Measurements from ENCODE around the gene GABBR2. TPM values are rescaled to one million over a fixed set of nuclear protein-coding genes. Genes with fewer than 3 reads are reported as not detected.

The GABBR2 gene
- total RNA-seq, 1 experiment from 2014 or later = not detected

DNA sequence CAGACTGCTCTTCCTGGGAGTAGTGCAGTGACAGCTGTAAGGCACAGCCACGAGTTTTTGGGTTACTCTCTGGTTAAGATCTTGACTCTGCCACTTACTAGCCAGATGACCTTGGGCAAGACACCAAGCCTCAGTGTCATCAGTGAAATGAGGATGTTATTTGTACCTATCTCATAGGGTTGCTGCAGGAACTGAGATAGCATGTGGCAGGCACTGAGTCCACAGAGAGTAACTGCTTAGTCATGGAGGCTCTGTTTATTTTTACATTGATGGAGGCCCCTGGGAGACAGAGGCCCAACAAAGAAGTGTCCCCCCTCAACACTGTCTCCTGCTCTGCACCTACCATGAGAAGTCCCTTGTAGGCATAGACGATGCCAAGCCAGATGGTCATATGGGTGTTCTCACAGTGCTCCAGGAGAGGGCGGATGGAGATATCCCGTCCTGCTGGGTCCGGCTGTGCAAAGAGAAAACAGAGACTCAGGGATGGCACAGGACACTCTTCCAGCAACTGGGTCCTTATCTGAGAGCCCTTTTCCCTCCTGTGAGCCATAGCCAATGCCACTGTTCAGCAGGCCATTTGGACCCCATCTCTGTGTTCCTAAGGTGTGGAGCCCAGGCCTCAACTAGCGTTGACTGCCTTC is 397.9 kb downstream of the GABBR2 start:
- intact Hi-C loops (cut with micrococcal nuclease; ENCODE audit: unreplicated experiment) = no loop called here
- no TSS peak for BruUV-seq (replicated peaks)
- H3K4me3 ChIP-seq (ENCODE audit: low read depth, low read length, poor library complexity, severe bottlenecking) = no peak overlapping the region
- no peaks in the 10 kb centered on the region for H3K36me3 ChIP-seq (ENCODE audit: insufficient read depth, low read length, poor library complexity, severe bottlenecking)
- CTCF ChIA-PET = no interaction called here
- H3K27me3 ChIP-seq (replicated peaks; ENCODE audit: insufficient read depth, low read depth, low read length, poor library complexity) = no peaks in the 10 kb centered on the region
- TF ChIP-seq, protein P1, sequence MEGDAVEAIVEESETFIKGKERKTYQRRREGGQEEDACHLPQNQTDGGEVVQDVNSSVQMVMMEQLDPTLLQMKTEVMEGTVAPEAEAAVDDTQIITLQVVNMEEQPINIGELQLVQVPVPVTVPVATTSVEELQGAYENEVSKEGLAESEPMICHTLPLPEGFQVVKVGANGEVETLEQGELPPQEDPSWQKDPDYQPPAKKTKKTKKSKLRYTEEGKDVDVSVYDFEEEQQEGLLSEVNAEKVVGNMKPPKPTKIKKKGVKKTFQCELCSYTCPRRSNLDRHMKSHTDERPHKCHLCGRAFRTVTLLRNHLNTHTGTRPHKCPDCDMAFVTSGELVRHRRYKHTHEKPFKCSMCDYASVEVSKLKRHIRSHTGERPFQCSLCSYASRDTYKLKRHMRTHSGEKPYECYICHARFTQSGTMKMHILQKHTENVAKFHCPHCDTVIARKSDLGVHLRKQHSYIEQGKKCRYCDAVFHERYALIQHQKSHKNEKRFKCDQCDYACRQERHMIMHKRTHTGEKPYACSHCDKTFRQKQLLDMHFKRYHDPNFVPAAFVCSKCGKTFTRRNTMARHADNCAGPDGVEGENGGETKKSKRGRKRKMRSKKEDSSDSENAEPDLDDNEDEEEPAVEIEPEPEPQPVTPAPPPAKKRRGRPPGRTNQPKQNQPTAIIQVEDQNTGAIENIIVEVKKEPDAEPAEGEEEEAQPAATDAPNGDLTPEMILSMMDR (conservative IDR thresholded peaks at IDR 0.05; ENCODE audit: low read depth, low read length) = no peak
- no peak for TF ChIP-seq EZH2 (IDR thresholded peaks at IDR 0.05; ENCODE audit: borderline replicate concordance, low read depth, low read length, poor library complexity, severe bottlenecking)
- no peak for DNase-seq (ENCODE audit: low spot score)
- no peaks in the 10 kb centered on the region for H3K9me3 ChIP-seq (ENCODE audit: low read depth, low read length, poor library complexity, severe bottlenecking)
- POLR2A ChIA-PET (ENCODE audit: low non-redundant PET) = no interaction called here
- no peak overlapping the region for H3K27ac ChIP-seq (ENCODE audit: low read depth, low read length, poor library complexity, severe bottlenecking)
- H3K4me1 ChIP-seq (ENCODE audit: insufficient read depth, low read length, poor library complexity, severe bottlenecking) = no peaks in the 10 kb centered on the region

DNA sequence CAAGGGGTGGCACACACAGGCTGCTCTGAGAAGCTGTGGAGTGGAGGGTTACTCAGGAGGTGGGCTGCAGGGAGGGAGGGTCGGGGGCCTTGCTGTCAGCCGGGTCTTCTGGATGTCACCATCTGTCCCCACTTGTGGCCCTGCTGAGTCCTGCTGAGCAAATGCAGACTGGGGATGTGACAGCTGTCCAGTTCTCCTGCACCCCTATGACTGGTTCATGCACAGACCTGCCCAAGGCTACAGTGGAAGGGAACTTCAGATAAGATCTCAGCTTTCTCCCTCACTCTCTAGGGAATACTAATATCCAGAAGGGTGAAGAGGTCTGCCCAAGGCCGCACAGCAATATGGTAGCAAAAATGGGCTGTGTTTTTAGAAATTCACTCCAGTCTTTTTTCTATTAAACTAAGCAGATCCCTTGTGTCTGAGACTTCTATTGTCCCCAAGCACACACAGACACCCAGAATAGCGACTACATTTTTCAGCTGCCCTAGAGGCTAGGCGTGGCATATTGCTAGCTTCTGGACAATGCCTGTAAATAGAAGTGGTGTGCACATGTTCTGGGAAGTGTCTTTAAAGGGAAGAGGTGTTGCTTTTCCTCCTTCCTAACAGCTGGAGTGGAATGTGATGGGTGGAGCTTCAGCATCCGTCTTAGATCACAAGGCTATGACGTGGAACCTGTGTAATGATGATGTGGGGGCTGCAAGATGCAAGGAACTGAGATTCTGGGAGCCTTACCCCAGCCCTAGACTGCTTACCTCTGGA is 402.2 kb downstream of the GABBR2 start:
- CTCF ChIA-PET = no interaction called here

DNA sequence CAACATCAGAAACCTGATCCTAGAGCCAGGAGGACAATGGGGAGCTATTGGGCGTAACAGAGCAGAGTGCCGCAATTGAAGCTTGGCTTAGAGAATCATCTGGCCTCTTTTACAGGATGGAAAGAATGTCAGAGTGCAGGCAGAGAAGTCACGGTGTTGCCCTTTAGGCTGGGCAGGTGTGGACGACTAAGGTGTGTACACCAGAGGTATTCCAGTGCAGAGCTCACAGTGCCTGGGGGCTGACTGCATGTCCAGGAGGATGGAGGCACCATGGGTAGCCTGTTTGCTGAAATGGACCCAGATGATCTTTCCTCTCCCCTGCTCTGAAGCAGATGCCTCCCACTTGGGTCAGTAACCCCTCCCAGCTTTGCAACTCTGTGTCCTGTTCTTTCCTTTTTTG is 404.4 kb downstream of the GABBR2 start:
- no peaks in the 10 kb centered on the region for H3K36me3 ChIP-seq (ENCODE audit: insufficient read depth, low read length, poor library complexity, severe bottlenecking)
- H3K4me3 ChIP-seq (ENCODE audit: low read depth, low read length, poor library complexity, severe bottlenecking) = no peak overlapping the region
- BruUV-seq (replicated peaks) = no TSS peak
- no peaks in the 10 kb centered on the region for H3K27me3 ChIP-seq (replicated peaks; ENCODE audit: insufficient read depth, low read depth, low read length, poor library complexity)
- intact Hi-C loops (cut with micrococcal nuclease; ENCODE audit: unreplicated experiment) = no loop called here
- no peaks in the 10 kb centered on the region for H3K9me3 ChIP-seq (ENCODE audit: low read depth, low read length, poor library complexity, severe bottlenecking)
- no peak overlapping the region for H3K27ac ChIP-seq (ENCODE audit: low read depth, low read length, poor library complexity, severe bottlenecking)
- POLR2A ChIA-PET (ENCODE audit: low non-redundant PET) = no interaction called here
- TF ChIP-seq, protein P1 (conservative IDR thresholded peaks at IDR 0.05; ENCODE audit: low read depth, low read length) = no peak
- TF ChIP-seq EZH2 (IDR thresholded peaks at IDR 0.05; ENCODE audit: borderline replicate concordance, low read depth, low read length, poor library complexity, severe bottlenecking) = no peak
- CTCF ChIA-PET = no interaction called here
- DNase-seq (ENCODE audit: low spot score) = no peak
- no peaks in the 10 kb centered on the region for H3K4me1 ChIP-seq (ENCODE audit: insufficient read depth, low read length, poor library complexity, severe bottlenecking)

More for the DNA sequence above, 402.2 kb downstream of the GABBR2 start:
- Histone ChIP-seq H3K9me3 (ENCODE audit: low read depth, low read length, poor library complexity, severe bottlenecking) (no peaks in the 10 kb centered on the region), H3K27ac (ENCODE audit: low read depth, low read length, poor library complexity, severe bottlenecking) (no peak overlapping the region), H3K4me3 (ENCODE audit: low read depth, low read length, poor library complexity, severe bottlenecking) (no peak overlapping the region), H3K4me1 (ENCODE audit: insufficient read depth, low read length, poor library complexity, severe bottlenecking) (no peaks in the 10 kb centered on the region), H3K36me3 (ENCODE audit: insufficient read depth, low read length, poor library complexity, severe bottlenecking) (no peaks in the 10 kb centered on the region), H3K27me3 (replicated peaks; ENCODE audit: insufficient read depth, low read depth, low read length, poor library complexity) (no peaks in the 10 kb centered on the region)
- intact Hi-C loops (cut with micrococcal nuclease; ENCODE audit: unreplicated experiment) = no loop called here
- POLR2A ChIA-PET (ENCODE audit: low non-redundant PET) = no interaction called here
- no peak for DNase-seq (ENCODE audit: low spot score)
- BruUV-seq (replicated peaks) = no TSS peak
- TF ChIP-seq, protein P1 (conservative IDR thresholded peaks at IDR 0.05; ENCODE audit: low read depth, low read length) = no peak
- TF ChIP-seq EZH2 (IDR thresholded peaks at IDR 0.05; ENCODE audit: borderline replicate concordance, low read depth, low read length, poor library complexity, severe bottlenecking) = no peak

Data from A673 (cell line).